Effector CD8-positive, alpha-beta T cell (primary cell): ENCODE measurements around the gene FGF18.
"Not testable (repeated sequence)": the region's sequence is repeated elsewhere in the genome, so short reads cannot be mapped to it uniquely, and the experiment has no call there.

Experiments used
- DNase-seq: peaks from one replicate; lab custom pipeline; 2025; lab: John Stamatoyannopoulos, UW

The FGF18 gene

DNA sequence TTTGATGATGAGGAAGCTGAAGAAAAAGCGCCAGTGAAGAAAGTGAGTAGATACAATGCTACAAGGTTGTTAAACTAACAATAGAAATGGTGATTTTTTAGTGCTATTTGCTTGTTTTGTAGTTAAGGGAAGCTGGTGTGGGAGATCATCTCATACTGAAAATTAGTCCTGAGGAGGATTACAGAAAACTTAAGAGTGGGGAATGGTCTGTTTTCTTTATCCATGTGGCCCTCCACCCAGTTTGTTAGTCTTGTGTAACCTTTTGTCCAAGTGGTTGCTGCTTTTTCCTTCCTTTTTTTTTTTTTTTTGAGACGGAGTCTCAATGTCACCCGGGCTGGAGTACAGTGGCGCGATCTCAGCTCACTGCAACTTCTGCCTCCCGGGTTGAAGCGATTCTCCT is 19.3 kb upstream of the FGF18 start:
- DNase-seq, result no peak

DNA sequence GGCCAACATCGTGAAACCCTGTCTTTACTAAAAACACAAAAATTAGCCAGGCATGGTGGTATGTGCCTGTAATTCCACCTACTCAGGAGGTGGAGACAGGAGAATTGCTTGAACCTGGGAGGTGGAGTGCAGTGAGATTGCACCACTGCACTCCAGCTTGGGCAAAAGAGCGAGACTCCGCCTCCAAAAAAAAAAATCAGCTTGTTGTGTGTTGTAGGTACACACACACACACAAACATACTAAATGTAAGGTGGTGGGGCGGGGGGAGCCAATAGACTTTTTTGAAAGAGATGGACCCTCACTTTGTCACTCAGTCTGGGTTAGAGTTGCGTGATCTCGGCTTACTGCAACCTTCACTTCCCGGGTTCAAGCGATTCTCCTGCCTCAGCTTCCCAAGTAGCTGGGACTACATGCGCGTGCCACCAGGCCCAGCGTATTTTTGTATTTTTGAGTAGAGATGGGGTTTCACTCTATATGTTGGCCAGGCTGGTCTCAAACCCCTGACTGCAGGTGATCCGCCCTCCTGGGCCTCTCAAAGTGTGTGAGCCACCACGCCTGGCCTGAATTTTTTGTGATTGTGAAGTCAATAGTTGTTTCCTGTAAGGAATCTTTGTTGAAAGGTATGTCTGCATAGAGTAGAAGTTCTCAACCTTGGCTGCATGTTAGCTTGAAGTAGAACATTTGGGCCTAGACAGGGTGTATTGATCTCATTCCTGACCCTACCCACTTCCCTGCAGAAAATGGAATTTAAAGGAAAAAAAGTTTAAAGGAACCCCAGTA is 18.1 kb upstream of the FGF18 start:
- no peak for DNase-seq

DNA sequence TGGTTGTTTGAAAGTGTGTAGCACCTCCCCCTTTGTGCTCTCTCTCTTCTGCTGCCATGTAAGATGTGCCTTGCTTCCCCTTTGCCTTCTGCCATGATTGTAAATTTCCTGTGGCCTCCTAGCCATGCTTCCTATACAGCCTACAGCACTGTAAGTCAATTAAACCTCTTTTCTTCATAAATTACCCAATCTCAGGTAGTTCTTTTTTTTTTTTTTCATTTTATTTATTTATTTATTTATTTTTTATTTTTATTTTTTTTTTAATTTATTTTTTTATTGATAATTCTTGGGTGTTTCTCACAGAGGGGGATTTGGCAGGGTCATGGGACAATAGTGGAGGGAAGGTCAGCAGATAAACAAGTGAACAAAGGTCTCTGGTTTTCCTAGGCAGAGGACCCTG is 16.7 kb upstream of the FGF18 start:
- not testable (repeated sequence) for DNase-seq

- no peak for DNase-seq
These were observed 13.8 kb upstream of the FGF18 start for GRCh38 chr5:171405615-171406014.

DNA sequence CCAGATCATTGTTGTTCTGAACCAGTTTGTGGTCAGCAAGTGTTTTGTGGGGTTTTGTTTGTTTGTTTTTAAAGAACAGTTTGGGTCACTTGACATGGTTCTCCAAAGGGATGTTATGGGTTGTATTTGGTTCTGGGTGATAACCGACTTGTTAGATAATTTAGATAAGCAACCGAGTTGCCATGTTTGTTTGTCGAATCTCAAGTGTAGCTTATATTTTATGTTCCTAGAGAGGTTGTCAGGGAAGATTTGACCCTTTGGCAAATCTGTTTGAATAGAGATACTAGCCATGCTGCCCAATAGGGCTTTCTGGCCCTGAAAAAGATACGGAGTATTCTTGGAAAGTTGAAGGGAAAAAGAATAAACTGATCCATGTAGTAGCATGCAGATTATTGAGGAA is 12.2 kb upstream of the FGF18 start:
- no peak for DNase-seq

DNA sequence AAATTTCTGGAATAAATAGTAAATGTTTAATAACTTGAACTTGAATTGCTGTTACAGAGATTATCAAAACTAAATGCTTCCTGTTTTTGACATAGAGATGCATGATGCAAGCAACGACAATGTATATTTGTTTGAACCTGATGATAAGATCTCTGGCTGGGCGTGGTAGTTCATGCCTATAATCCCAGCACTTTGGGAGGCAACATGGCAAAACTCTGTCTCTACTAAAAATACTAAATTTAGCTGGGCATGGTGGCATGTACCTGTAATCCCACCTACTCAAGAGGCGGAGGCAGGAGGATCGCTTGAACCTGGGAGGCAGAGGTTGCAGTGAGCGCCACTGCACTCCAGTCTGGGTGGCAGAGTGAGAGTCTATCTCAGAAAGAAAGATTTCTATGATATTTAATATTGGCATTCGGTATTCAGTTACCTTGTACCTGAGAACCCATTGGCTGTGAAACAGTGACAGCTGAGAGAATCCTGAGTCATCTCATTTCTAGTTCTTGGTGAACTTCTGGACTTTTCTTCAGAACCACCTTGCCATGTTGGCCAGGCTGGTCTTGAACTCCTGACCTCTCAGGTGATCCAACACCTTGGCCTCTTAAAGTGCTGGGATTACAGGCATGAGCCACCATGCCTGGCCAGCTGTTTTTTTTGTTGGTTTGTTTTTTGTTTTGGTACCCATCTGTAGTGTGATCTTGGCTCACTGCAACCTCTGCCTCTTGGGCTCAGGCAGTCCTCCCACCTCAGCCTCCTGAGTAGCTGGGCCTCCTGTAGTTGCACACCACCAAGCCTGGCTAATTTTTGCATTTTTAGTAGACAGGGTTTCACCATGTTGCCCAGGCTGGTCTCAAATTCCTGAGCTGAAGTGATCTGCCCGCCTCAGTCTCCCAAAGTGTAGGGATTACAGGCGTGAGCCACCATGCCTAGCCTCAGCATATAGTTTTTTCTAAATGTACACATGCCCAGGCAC is 10.0 kb upstream of the FGF18 start:
- no peak for DNase-seq

DNA sequence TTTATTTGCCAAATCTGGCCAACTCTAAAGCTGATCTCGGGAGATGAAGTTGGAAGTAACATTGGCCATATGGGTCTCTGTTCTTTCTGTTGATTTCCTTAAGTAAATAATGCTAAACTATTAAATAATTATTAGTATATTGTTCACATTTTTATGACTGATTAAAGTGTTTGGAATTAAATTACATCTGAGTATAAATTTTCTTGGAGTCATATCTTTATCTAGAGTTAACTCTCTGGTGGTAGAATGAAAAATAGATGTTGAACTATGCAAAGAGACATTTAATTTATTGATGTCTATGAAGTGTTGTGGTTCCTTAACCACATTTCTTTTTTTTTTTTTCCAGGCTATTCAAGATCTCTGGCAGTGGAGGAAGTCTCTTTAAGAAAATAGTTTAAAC is 9.3 kb upstream of the FGF18 start:
- no peak for DNase-seq

DNA sequence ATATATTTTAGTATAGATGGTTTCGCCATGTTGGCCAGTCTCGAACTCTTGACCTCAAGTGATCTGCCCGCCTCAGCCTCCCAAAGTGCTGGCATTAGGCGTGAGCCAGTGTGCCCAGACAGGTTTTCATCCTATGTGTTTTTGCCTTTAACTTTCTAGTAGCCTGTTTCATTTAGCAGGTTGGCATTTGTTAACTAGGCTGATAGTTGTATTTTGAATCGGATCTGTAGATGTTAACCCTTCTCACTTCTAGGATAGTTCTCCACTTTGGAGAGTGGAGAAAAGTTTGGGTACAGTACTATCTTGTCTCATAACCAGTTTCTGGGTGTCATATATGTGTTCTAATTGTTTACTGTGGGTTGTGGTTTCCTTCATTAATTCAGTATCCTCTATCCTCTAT is 7.3 kb upstream of the FGF18 start:
- no peak for DNase-seq

DNA sequence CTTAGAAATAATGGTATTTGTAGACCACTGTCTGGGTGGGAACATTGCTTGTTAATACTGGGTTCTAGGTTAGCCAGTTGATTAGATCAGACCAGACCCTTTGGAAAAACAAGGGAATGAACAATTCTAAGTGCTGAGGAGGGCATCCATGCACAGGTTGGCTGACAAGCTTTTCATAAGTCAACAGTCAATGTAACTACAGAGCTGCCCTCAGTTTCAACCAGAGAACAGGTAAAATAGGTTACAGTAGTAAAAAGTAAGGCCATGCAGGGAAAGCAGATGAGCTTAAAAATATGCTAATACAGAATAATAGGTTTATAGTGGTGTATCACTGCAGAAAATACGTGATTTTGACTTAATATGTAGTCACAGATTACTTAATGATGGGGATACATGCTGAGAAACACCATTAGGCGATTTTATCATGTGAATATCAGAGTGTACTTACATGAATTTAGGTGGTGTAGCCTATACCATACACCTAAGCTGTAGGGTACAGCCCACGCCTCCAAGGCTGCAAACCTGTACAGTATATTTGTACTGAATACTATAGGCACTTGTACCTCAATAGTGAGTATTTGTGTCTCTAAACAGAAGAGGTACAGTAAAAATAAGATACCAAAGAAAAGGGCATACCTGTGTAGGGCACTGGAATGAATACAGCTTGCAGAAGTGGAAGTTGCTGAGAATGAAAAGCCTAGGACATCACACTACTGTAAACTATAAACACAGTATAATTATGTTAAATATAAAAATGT is 6.1 kb upstream of the FGF18 start:
- no peak for DNase-seq

- not testable (repeated sequence) for DNase-seq
These were observed 5.5 kb upstream of the FGF18 start for GRCh38 chr5:171413993-171414392.

- no peak for DNase-seq
These were observed 4.2 kb upstream of the FGF18 start for GRCh38 chr5:171415115-171415730.

GRCh38 chr5:171416160-171417049 is 3.0 kb upstream of the FGF18 start:
- no peak for DNase-seq

GRCh38 chr5:171418316-171418981 is 998 bp upstream of the FGF18 start:
- DNase-seq, result peak; percentile 10

- no peak for DNase-seq
These were observed 412 bp downstream of the FGF18 start for GRCh38 chr5:171419688-171420430.

DNA sequence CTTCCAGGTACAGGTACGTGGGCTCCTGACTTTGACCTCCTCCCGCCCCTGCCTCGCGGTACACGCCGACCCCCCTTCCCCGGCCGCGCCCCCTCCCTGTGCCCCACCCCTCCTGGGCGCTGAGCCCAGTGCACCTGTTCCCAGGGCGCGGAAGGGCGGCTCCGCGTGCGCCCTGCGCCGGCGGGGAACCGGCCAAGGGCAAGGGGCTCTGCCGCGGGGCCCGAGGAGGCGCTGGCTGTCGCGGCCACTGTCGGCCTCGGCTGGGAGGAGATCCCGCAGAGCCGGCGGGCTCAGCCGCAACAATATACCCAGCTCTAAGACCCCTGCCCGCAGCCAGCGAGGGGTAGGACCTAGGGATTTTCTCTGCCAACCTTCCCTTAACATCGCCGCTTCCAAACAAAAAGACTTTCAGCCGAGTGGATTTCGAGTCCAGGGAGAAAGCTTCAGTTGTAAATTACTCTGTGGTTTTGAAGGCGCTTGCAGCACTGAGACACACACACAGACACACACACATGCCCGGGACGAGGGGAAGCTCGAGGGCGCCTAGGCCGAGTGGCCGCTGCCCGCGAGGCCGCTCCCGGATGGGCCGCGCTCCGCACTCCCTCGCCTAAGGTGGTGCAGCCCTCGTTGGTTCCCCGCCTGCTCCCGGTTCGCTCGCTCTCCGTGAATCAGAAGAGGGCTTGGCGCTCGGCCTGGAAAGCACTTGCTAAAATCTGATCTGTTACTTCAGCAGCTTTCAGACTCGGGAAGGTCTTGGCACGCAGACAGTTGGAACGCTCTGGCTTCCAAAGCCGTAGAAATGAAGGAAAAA is 1.2 kb downstream of the FGF18 start:
- DNase-seq, result no peak

- DNase-seq, result no peak
These were observed 2.1 kb downstream of the FGF18 start for GRCh38 chr5:171421331-171422262.

DNA sequence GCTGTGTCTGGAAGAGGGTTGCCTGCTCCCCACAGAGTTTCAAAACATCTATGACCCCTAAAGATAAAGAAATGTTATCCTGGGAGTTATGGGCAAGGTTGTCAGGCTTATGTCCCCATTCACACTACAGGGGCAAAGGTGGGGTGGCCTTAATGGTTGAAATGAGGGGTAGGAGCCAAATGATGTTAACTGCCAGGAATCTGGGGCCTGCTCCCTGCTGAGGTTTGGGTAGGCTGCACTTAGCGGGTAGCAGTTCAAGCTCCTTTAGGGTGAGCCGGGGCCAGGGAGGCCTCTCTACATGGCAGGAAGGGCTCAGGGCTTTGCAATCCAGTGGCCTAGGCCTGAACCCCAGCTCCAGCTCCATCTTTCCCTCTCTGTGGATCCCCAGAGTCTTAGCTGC is 3.0 kb downstream of the FGF18 start:
- DNase-seq, result no peak
